Measurements from ENCODE around the gene TSPAN3.

DNA sequence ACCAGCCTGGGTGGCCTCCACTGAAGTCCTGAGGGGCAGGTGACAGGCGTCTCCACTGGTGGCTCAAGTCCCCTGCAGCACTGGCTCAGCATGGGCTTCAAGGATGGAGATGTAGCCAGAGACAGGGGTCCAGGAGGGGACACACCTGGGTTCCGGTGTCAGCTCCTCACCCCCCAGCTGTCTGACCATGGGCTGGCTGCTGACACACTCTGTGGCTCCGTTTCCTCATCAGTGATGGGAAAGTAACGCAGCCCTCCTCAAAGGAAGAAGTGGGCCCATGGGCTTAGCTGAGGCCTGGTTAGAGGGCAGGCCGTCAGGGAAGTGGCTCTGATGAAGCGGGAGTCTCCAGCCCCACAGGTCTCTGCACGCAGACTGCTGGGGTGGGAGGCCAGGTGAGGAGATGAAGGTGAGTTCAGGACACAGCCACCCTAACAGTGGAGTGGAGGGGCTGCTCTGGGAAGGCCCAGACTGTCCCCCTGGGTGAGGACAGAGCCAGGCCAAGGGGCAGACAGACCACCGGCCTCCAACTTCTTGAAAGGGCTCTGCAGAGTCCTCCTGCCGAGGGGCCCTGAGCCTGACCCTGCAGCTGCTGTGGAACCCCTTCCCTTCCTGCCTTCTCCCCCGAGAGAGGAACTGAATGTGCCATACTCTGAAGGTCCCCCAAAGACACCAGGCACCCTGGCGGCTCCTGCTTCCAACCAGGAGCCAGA lies 52.0 kb downstream of the TSPAN3 start:
- TF ChIP-seq, protein P1, sequence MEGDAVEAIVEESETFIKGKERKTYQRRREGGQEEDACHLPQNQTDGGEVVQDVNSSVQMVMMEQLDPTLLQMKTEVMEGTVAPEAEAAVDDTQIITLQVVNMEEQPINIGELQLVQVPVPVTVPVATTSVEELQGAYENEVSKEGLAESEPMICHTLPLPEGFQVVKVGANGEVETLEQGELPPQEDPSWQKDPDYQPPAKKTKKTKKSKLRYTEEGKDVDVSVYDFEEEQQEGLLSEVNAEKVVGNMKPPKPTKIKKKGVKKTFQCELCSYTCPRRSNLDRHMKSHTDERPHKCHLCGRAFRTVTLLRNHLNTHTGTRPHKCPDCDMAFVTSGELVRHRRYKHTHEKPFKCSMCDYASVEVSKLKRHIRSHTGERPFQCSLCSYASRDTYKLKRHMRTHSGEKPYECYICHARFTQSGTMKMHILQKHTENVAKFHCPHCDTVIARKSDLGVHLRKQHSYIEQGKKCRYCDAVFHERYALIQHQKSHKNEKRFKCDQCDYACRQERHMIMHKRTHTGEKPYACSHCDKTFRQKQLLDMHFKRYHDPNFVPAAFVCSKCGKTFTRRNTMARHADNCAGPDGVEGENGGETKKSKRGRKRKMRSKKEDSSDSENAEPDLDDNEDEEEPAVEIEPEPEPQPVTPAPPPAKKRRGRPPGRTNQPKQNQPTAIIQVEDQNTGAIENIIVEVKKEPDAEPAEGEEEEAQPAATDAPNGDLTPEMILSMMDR (IDR thresholded peaks at IDR 0.05; ENCODE audit: low read depth, low read length, missing input control), result no peak
- no peak for TF ChIP-seq TAF1 (conservative IDR thresholded peaks at IDR 0.05)

Measured in liver (tissue), 3 donors.